ENCODE data around the gene LAMA2. TPM values are rescaled to one million over a fixed set of nuclear protein-coding genes. Genes with fewer than 3 reads are reported as not detected.

The LAMA2 gene
- total and polyA plus RNA-seq, 4 donors, result 23.9 to 172 (median 78.5) TPM

DNA sequence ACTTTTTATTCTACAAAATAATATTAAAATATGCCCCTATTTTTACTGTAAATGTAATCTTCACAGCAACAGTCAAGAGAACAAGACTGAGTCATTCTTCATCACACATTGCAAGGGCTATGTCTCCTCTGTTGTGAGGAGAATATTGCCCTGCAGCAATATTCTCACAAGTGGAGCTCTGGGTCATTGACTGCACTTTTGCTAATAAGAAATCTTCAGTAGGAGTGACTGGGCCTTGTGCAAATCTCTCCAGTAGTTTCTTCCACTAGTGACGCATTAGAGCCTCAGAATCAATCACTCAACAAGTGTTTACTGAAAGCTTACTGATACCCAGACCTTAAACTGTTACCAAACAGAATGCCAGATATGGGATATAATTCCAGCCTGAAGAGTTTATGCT is 49.1 kb downstream of the LAMA2 start:
- H3K27ac ChIP-seq (ENCODE audit: low read depth, low read length), result no peak overlapping the region
- no peaks in the 10 kb centered on the region for H3K36me3 ChIP-seq (ENCODE audit: control insufficient read depth, insufficient read depth, low read length)
- no peak for DNase-seq (ENCODE audit: low read depth in 4 of 6, low spot score in 6 of 6)
- H3K9me3 ChIP-seq (ENCODE audit: control insufficient read depth, insufficient read depth, low read length), result no peaks in the 10 kb centered on the region
- H3K4me3 ChIP-seq (ENCODE audit: low read depth, low read length), result no peak overlapping the region
- no peaks in the 10 kb centered on the region for H3K4me1 ChIP-seq (ENCODE audit: control insufficient read depth, insufficient read depth, low read length)
- no peaks in the 10 kb centered on the region for H3K27me3 ChIP-seq (ENCODE audit: control insufficient read depth, insufficient read depth, low read length)
- 60% methylated on average over 1 of the region's 1 CpG for WGBS (ENCODE audit: insufficient coverage)

GRCh38 chr6:128950864-128951263 is 67.9 kb downstream of the LAMA2 start:
- no peaks in the 10 kb centered on the region for H3K4me1 ChIP-seq (ENCODE audit: control insufficient read depth, insufficient read depth, low read length)
- no peak for DNase-seq (ENCODE audit: low read depth in 4 of 6, low spot score in 6 of 6)
- no peaks in the 10 kb centered on the region for H3K27me3 ChIP-seq (ENCODE audit: control insufficient read depth, insufficient read depth, low read length)
- WGBS (ENCODE audit: insufficient coverage), result no CpG with 5 or more reads among the region's 1 CpG
- H3K27ac ChIP-seq (ENCODE audit: low read depth, low read length), result no peak overlapping the region
- no peaks in the 10 kb centered on the region for H3K36me3 ChIP-seq (ENCODE audit: control insufficient read depth, insufficient read depth, low read length)
- H3K9me3 ChIP-seq (ENCODE audit: control insufficient read depth, insufficient read depth, low read length), result no peaks in the 10 kb centered on the region
- H3K4me3 ChIP-seq (ENCODE audit: low read depth, low read length), result no peak overlapping the region

GRCh38 chr6:128952902-128953301 is 70.0 kb downstream of the LAMA2 start:
- no CpG with 5 or more reads among the region's 3 CpGs for WGBS (ENCODE audit: insufficient coverage)
- H3K27ac ChIP-seq (ENCODE audit: low read depth, low read length), result no peak overlapping the region
- H3K27me3 ChIP-seq (ENCODE audit: control insufficient read depth, insufficient read depth, low read length), result no peaks in the 10 kb centered on the region
- no peak overlapping the region for H3K4me3 ChIP-seq (ENCODE audit: low read depth, low read length)
- no peaks in the 10 kb centered on the region for H3K4me1 ChIP-seq (ENCODE audit: control insufficient read depth, insufficient read depth, low read length)
- no peaks in the 10 kb centered on the region for H3K36me3 ChIP-seq (ENCODE audit: control insufficient read depth, insufficient read depth, low read length)
- DNase-seq (ENCODE audit: low read depth in 4 of 6, low spot score in 6 of 6), result no peak
- no peaks in the 10 kb centered on the region for H3K9me3 ChIP-seq (ENCODE audit: control insufficient read depth, insufficient read depth, low read length)

GRCh38 chr6:128954308-128955043 is 71.5 kb downstream of the LAMA2 start:
- Histone ChIP-seq H3K4me3 (ENCODE audit: low read depth, low read length) (no peak overlapping the region), H3K27ac (ENCODE audit: low read depth, low read length) (no peak overlapping the region), H3K9me3 (ENCODE audit: control insufficient read depth, insufficient read depth, low read length) (no peaks in the 10 kb centered on the region), H3K4me1 (ENCODE audit: control insufficient read depth, insufficient read depth, low read length) (no peaks in the 10 kb centered on the region), H3K27me3 (ENCODE audit: control insufficient read depth, insufficient read depth, low read length) (no peaks in the 10 kb centered on the region), H3K36me3 (ENCODE audit: control insufficient read depth, insufficient read depth, low read length) (no peaks in the 10 kb centered on the region)
- DNase-seq (ENCODE audit: low read depth in 4 of 6, low spot score in 6 of 6), result no peak
- no CpG with 5 or more reads among the region's 1 CpG for WGBS (ENCODE audit: insufficient coverage)

- H3K27ac ChIP-seq (ENCODE audit: low read depth, low read length), result no peak overlapping the region
- 83% methylated on average over 1 of the region's 2 CpGs for WGBS (ENCODE audit: insufficient coverage)
- H3K36me3 ChIP-seq (ENCODE audit: control insufficient read depth, insufficient read depth, low read length), result no peaks in the 10 kb centered on the region
- no peaks in the 10 kb centered on the region for H3K27me3 ChIP-seq (ENCODE audit: control insufficient read depth, insufficient read depth, low read length)
- H3K4me3 ChIP-seq (ENCODE audit: low read depth, low read length), result no peak overlapping the region
- H3K4me1 ChIP-seq (ENCODE audit: control insufficient read depth, insufficient read depth, low read length), result no peaks in the 10 kb centered on the region
- DNase-seq (ENCODE audit: low read depth in 4 of 6, low spot score in 6 of 6), result no peak
- H3K9me3 ChIP-seq (ENCODE audit: control insufficient read depth, insufficient read depth, low read length), result no peaks in the 10 kb centered on the region
Observed at GRCh38 chr6:128963561-128963960, 80.6 kb downstream of the LAMA2 start.

- Histone ChIP-seq H3K27ac (ENCODE audit: low read depth, low read length) (no peak overlapping the region), H3K4me3 (ENCODE audit: low read depth, low read length) (no peak overlapping the region), H3K27me3 (ENCODE audit: control insufficient read depth, insufficient read depth, low read length) (no peaks in the 10 kb centered on the region), H3K4me1 (ENCODE audit: control insufficient read depth, insufficient read depth, low read length) (no peaks in the 10 kb centered on the region), H3K36me3 (ENCODE audit: control insufficient read depth, insufficient read depth, low read length) (no peaks in the 10 kb centered on the region), H3K9me3 (ENCODE audit: control insufficient read depth, insufficient read depth, low read length) (no peaks in the 10 kb centered on the region)
- WGBS (ENCODE audit: insufficient coverage), result 80% methylated on average over 1 of the region's 1 CpG
- no peak for DNase-seq (ENCODE audit: low read depth in 4 of 6, low spot score in 6 of 6)
Observed at GRCh38 chr6:128964233-128964755, 81.4 kb downstream of the LAMA2 start.

GRCh38 chr6:128964771-128965170 is 81.8 kb downstream of the LAMA2 start:
- Histone ChIP-seq H3K9me3 (ENCODE audit: control insufficient read depth, insufficient read depth, low read length) (no peaks in the 10 kb centered on the region), H3K4me1 (ENCODE audit: control insufficient read depth, insufficient read depth, low read length) (no peaks in the 10 kb centered on the region), H3K27ac (ENCODE audit: low read depth, low read length) (no peak overlapping the region), H3K27me3 (ENCODE audit: control insufficient read depth, insufficient read depth, low read length) (no peaks in the 10 kb centered on the region), H3K36me3 (ENCODE audit: control insufficient read depth, insufficient read depth, low read length) (no peaks in the 10 kb centered on the region), H3K4me3 (ENCODE audit: low read depth, low read length) (no peak overlapping the region)
- no peak for DNase-seq (ENCODE audit: low read depth in 4 of 6, low spot score in 6 of 6)

DNA sequence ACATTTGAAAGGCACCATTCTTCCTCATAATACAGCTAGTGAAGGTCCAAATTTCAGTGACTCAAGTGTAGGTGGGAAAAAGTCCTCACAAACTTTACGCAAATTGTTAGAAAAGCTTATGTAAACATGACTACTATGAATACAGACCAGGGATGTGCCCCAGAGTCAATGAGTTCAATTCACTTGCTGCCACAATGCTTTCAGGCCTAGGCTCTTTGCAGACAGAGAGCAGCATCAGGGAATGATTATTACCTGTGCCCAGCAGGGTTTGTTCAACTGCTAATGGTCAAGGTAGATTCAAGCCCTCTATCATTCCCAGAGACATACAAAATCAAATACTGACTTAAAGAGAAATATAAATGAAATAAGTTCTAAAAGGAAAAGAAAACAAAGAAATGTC is 84.0 kb downstream of the LAMA2 start:
- Histone ChIP-seq H3K27me3 (ENCODE audit: control insufficient read depth, insufficient read depth, low read length) (no peaks in the 10 kb centered on the region), H3K9me3 (ENCODE audit: control insufficient read depth, insufficient read depth, low read length) (no peaks in the 10 kb centered on the region), H3K4me3 (ENCODE audit: low read depth, low read length) (no peak overlapping the region), H3K36me3 (ENCODE audit: control insufficient read depth, insufficient read depth, low read length) (no peaks in the 10 kb centered on the region), H3K4me1 (ENCODE audit: control insufficient read depth, insufficient read depth, low read length) (no peaks in the 10 kb centered on the region), H3K27ac (ENCODE audit: low read depth, low read length) (no peak overlapping the region)
- no peak for DNase-seq (ENCODE audit: low read depth in 4 of 6, low spot score in 6 of 6)
- 100% methylated on average over 1 of the region's 1 CpG for WGBS (ENCODE audit: insufficient coverage)

GRCh38 chr6:128979071-128979470 is 96.1 kb downstream of the LAMA2 start:
- DNase-seq (ENCODE audit: low read depth in 4 of 6, low spot score in 6 of 6), result no peak
- no peaks in the 10 kb centered on the region for H3K27me3 ChIP-seq (ENCODE audit: control insufficient read depth, insufficient read depth, low read length)
- 97% methylated on average over 2 of the region's 2 CpGs for WGBS (ENCODE audit: insufficient coverage)
- no peaks in the 10 kb centered on the region for H3K36me3 ChIP-seq (ENCODE audit: control insufficient read depth, insufficient read depth, low read length)
- no peak overlapping the region for H3K27ac ChIP-seq (ENCODE audit: low read depth, low read length)
- H3K4me1 ChIP-seq (ENCODE audit: control insufficient read depth, insufficient read depth, low read length), result no peaks in the 10 kb centered on the region
- no peaks in the 10 kb centered on the region for H3K9me3 ChIP-seq (ENCODE audit: control insufficient read depth, insufficient read depth, low read length)
- no peak overlapping the region for H3K4me3 ChIP-seq (ENCODE audit: low read depth, low read length)

DNA sequence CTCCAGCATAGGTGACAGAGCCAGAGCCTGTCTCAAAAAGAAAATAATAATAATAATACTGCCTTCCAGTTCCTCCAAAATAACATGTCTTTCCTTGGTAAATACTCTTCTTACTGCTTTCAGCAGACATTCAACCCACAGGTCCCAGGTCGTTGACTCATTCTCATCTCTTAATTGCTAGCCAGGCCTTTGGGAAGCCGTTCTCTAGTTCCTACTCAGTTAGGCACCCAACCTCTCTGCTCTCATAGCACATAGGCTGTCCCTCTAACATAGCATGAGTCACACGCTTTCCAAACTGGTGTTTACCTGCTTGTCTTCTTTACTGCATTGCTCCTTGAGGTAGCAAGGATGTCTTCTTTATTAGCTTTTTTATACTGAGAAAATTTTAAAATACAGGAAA is 98.8 kb downstream of the LAMA2 start:
- Histone ChIP-seq H3K36me3 (ENCODE audit: control insufficient read depth, insufficient read depth, low read length) (no peaks in the 10 kb centered on the region), H3K4me1 (ENCODE audit: control insufficient read depth, insufficient read depth, low read length) (no peaks in the 10 kb centered on the region), H3K9me3 (ENCODE audit: control insufficient read depth, insufficient read depth, low read length) (no peaks in the 10 kb centered on the region), H3K27ac (ENCODE audit: low read depth, low read length) (no peak overlapping the region), H3K27me3 (ENCODE audit: control insufficient read depth, insufficient read depth, low read length) (no peaks in the 10 kb centered on the region), H3K4me3 (ENCODE audit: low read depth, low read length) (no peak overlapping the region)
- WGBS (ENCODE audit: insufficient coverage), result 93% methylated on average over 2 of the region's 3 CpGs
- no peak for DNase-seq (ENCODE audit: low read depth in 4 of 6, low spot score in 6 of 6)
